Stomach smooth muscle (tissue), 2 donors: ENCODE measurements around the gene GAGE1.
"Not testable (repeated sequence)": the region's sequence is repeated elsewhere in the genome, so short reads cannot be mapped to it uniquely, and the experiment has no call there.

Experiments
- H3K27ac ChIP-seq: one replicate; pipeline ENCODE4 v1.7.0; 2013; ENCODE audit warnings: mild to moderate bottlenecking, low read length, inconsistent platforms
- H3K27me3 ChIP-seq, 2 donors: one replicate each; pipeline ENCODE4 v1.7.0; 2013; ENCODE audit warnings: low read length in 2 of 2; ENCODE audit not compliant: insufficient read depth in 2 of 2, control insufficient read depth in 1 of 2
- H3K36me3 ChIP-seq, 2 donors: one replicate each; pipeline ENCODE4 v1.7.0; 2013; ENCODE audit warnings: low read length in 2 of 2; ENCODE audit not compliant: control insufficient read depth in 2 of 2, insufficient read depth in 2 of 2
- H3K4me1 ChIP-seq: one replicate; pipeline ENCODE4 v1.7.0; 2013; ENCODE audit warnings: low read length; ENCODE audit not compliant: control insufficient read depth, insufficient read depth
- H3K4me3 ChIP-seq, 2 donors: one replicate each; pipeline ENCODE4 v1.7.0; 2013; ENCODE audit warnings: low read length in 2 of 2
- H3K9ac ChIP-seq, 2 donors: one replicate each; pipeline ENCODE4 v1.7.0; 2013; ENCODE audit warnings: low read length in 2 of 2, mild to moderate bottlenecking in 1 of 2
- H3K9me3 ChIP-seq, 2 donors: one replicate each; pipeline ENCODE4 v1.7.0; 2013; ENCODE audit warnings: low read length in 2 of 2; ENCODE audit not compliant: control insufficient read depth in 2 of 2
- donor health status: healthy.
- donor health status: Pancreatic carcinoma.

Gene GAGE1, protein sequence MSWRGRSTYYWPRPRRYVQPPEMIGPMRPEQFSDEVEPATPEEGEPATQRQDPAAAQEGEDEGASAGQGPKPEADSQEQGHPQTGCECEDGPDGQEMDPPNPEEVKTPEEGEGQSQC

DNA sequence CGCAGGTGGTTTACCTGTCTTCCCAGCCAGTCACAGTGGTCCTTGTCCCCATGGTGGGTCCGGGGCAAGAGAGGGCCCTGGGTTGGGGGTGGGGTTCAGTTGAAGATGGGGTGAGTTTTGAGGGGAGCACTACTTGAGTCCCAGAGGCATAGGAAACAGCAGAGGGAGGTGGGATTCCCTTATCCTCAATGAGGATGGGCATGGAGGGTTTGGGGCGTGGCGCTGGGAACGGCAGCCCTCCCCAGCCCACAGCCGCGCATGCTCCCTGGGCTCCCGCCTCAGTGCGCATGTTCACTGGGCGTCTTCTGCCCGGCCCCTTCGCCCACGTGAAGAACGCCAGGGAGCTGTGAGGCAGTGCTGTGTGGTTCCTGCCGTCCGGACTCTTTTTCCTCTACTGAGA is at the start of gene GAGE1:
TSS of gene GAGE1 (plus strand) at position 301 of the 400 bp plus-strand sequence. CDS start 1,155 bp downstream, outside the sequence.
- not testable (repeated sequence) for H3K27me3 ChIP-seq, H3K4me3 ChIP-seq, H3K4me1 ChIP-seq, H3K27ac ChIP-seq, H3K9ac ChIP-seq, H3K9me3 ChIP-seq, H3K36me3 ChIP-seq

DNA sequence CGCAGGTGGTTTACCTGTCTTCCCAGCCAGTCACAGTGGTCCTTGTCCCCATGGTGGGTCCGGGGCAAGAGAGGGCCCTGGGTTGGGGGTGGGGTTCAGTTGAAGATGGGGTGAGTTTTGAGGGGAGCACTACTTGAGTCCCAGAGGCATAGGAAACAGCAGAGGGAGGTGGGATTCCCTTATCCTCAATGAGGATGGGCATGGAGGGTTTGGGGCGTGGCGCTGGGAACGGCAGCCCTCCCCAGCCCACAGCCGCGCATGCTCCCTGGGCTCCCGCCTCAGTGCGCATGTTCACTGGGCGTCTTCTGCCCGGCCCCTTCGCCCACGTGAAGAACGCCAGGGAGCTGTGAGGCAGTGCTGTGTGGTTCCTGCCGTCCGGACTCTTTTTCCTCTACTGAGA is 47.8 kb upstream of the GAGE1 start, which contains the start of gene GAGE12E:
TSS of gene GAGE12E (plus strand) at position 301 of the 400 bp plus-strand sequence. CDS start 1,155 bp downstream, outside the sequence.
- H3K36me3 ChIP-seq, H3K4me3 ChIP-seq, H3K27me3 ChIP-seq, H3K9me3 ChIP-seq, H3K9ac ChIP-seq, H3K4me1 ChIP-seq, H3K27ac ChIP-seq: not testable (repeated sequence)

DNA sequence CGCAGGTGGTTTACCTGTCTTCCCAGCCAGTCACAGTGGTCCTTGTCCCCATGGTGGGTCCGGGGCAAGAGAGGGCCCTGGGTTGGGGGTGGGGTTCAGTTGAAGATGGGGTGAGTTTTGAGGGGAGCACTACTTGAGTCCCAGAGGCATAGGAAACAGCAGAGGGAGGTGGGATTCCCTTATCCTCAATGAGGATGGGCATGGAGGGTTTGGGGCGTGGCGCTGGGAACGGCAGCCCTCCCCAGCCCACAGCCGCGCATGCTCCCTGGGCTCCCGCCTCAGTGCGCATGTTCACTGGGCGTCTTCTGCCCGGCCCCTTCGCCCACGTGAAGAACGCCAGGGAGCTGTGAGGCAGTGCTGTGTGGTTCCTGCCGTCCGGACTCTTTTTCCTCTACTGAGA is 38.3 kb upstream of the GAGE1 start, which contains the start of gene GAGE12F:
TSS of gene GAGE12F (plus strand) at position 301 of the 400 bp plus-strand sequence. CDS start 1,155 bp downstream, outside the sequence.
- not testable (repeated sequence) for H3K9me3 ChIP-seq

DNA sequence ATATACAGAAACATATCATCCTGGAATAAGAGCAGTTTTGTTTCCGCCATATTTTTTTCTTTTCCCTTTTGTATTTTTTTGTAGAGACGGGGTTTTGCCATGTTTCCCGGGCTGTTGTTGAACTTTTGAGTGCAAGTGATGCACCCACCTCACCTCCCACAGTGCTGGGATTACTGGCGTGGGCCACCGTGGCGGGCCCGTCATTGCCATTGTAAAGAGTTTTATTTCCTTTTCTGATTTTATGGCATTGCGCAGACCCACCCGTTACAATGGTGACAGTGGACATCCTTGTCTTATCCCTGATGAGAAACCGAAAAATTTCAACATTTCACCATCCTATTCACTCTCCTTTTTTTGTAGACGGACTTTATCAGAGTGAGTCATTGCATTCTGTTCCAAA is 30.1 kb upstream of the GAGE1 start:
- not testable (repeated sequence) for H3K4me3 ChIP-seq, H3K27me3 ChIP-seq, H3K9me3 ChIP-seq, H3K27ac ChIP-seq, H3K4me1 ChIP-seq, H3K36me3 ChIP-seq, H3K9ac ChIP-seq

More for the DNA sequence above, 38.3 kb upstream of the GAGE1 start, which contains the start of gene GAGE12F:
- H3K27me3 ChIP-seq, H3K4me3 ChIP-seq, H3K4me1 ChIP-seq, H3K9ac ChIP-seq, H3K27ac ChIP-seq, H3K36me3 ChIP-seq: not testable (repeated sequence)

DNA sequence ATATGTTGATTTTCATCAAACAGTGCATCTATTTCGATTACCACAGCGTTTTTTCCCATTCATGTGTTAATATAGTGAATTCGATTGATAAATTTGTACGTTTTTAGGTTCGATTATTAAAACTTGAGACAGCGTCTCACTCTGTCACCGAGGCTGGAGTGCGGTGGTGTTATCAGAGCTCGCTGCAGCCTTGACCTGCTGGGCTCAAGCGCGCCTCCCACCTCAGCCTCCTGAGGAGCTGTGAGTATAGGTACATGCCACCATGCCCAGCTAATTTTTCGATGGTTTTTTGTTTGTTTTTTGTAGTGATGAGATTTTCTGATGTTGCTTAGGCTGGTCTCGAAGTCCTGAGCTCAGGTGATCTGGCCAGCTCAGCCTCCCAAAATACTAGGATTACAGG is 29.7 kb upstream of the GAGE1 start:
- not testable (repeated sequence) for H3K27me3 ChIP-seq

DNA sequence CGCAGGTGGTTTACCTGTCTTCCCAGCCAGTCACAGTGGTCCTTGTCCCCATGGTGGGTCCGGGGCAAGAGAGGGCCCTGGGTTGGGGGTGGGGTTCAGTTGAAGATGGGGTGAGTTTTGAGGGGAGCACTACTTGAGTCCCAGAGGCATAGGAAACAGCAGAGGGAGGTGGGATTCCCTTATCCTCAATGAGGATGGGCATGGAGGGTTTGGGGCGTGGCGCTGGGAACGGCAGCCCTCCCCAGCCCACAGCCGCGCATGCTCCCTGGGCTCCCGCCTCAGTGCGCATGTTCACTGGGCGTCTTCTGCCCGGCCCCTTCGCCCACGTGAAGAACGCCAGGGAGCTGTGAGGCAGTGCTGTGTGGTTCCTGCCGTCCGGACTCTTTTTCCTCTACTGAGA is 28.7 kb upstream of the GAGE1 start, which contains the start of gene GAGE12G:
TSS of gene GAGE12G (plus strand) at position 301 of the 400 bp plus-strand sequence. CDS start 1,155 bp downstream, outside the sequence.
- H3K27ac ChIP-seq, H3K36me3 ChIP-seq, H3K27me3 ChIP-seq, H3K4me3 ChIP-seq, H3K4me1 ChIP-seq, H3K9me3 ChIP-seq, H3K9ac ChIP-seq: not testable (repeated sequence)

More for the DNA sequence above, 29.7 kb upstream of the GAGE1 start:
- not testable (repeated sequence) for H3K9me3 ChIP-seq, H3K4me1 ChIP-seq, H3K9ac ChIP-seq, H3K27ac ChIP-seq, H3K36me3 ChIP-seq, H3K4me3 ChIP-seq

DNA sequence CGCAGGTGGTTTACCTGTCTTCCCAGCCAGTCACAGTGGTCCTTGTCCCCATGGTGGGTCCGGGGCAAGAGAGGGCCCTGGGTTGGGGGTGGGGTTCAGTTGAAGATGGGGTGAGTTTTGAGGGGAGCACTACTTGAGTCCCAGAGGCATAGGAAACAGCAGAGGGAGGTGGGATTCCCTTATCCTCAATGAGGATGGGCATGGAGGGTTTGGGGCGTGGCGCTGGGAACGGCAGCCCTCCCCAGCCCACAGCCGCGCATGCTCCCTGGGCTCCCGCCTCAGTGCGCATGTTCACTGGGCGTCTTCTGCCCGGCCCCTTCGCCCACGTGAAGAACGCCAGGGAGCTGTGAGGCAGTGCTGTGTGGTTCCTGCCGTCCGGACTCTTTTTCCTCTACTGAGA is 19.2 kb upstream of the GAGE1 start, which contains the start of gene GAGE12H:
TSS of gene GAGE12H (plus strand) at position 301 of the 400 bp plus-strand sequence. CDS start 1,155 bp downstream, outside the sequence.
- not testable (repeated sequence) for H3K4me1 ChIP-seq, H3K36me3 ChIP-seq, H3K27ac ChIP-seq, H3K27me3 ChIP-seq, H3K9me3 ChIP-seq, H3K9ac ChIP-seq, H3K4me3 ChIP-seq

DNA sequence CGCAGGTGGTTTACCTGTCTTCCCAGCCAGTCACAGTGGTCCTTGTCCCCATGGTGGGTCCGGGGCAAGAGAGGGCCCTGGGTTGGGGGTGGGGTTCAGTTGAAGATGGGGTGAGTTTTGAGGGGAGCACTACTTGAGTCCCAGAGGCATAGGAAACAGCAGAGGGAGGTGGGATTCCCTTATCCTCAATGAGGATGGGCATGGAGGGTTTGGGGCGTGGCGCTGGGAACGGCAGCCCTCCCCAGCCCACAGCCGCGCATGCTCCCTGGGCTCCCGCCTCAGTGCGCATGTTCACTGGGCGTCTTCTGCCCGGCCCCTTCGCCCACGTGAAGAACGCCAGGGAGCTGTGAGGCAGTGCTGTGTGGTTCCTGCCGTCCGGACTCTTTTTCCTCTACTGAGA is 9.6 kb upstream of the GAGE1 start, which contains the start of gene GAGE2A:
TSS of gene GAGE2A (plus strand) at position 301 of the 400 bp plus-strand sequence. CDS start 1,155 bp downstream, outside the sequence.
- not testable (repeated sequence) for H3K9me3 ChIP-seq, H3K4me1 ChIP-seq, H3K36me3 ChIP-seq, H3K4me3 ChIP-seq, H3K27me3 ChIP-seq, H3K9ac ChIP-seq, H3K27ac ChIP-seq

DNA sequence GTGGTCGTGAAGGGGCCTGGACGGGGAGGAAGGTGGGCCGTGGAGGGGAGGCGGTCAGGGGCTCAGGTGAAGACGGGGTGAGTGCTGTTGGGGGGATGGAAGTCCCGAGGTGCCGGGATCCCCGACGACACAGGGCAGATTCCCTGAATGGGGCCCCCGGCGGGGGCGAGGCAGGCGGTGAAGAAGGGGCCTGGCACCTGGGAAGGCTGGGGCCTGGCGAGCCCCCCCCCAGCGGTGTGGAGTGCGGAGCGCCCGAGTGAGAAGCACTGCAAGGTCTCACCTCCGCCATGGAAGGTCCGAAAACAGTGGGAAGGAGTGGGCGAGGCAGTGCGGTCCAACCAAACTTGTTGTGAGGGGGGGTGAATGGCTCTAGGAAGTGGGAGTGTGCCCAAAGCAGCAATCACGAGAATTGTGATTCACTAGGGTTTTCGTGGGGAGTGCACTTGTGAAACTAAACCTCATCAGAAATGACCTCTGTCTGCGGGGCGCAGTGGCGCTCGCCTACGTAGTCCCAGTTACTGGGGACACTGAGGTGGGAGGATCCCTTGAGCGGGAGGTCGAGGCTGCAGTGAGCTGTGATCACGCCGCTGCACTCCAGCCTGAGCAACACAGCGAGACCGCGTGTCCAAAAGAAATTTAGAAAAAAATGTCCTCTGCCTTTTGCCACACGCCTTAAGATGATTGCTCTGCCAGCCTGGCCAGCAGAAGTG is 8.9 kb upstream of the GAGE1 start:
- H3K27ac ChIP-seq, H3K4me1 ChIP-seq, H3K9ac ChIP-seq, H3K36me3 ChIP-seq, H3K9me3 ChIP-seq, H3K27me3 ChIP-seq, H3K4me3 ChIP-seq: not testable (repeated sequence)

DNA sequence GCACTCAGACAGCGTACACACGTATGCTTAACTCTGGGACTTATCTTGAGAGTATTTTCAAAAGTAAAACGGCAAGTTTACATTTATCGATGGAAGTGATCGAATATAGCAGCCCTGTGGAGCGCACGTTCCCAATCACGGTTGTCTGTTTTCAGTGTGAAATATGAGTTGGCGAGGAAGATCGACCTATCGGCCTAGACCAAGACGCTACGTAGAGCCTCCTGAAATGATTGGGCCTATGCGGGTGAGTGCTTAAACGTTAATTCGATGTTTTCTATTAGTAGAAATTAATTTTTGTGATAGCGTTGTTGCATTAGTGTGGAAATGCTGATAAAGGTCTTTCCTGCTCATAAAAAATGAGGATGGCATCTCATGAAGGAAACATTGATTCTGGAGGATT is 8.3 kb upstream of the GAGE1 start:
- not testable (repeated sequence) for H3K36me3 ChIP-seq, H3K4me3 ChIP-seq, H3K9ac ChIP-seq, H3K27me3 ChIP-seq, H3K27ac ChIP-seq, H3K4me1 ChIP-seq, H3K9me3 ChIP-seq
